HFFc6 (cell line): ENCODE results near the gene ZNF366. TPM values are rescaled to one million over a fixed set of nuclear protein-coding genes. Genes with fewer than 3 reads are reported as not detected.
A peak's percentile ranks its signal among the peaks of the same experiment; 100 is the strongest.

ENCODE experiments used
- DNase-seq: peaks from one replicate; pipeline ENCODE4 v3.0.0-alpha.2; 2018
- H3K27ac Mint-ChIP-seq: 2 replicates; pipeline ENCODE4 v1.8.0; 2020; ENCODE audit warnings: mild to moderate bottlenecking, mixed read lengths
- H3K27me3 Mint-ChIP-seq: 2 replicates; pipeline ENCODE4 v1.8.0; 2021; ENCODE audit warnings: mild to moderate bottlenecking, moderate library complexity, mixed read lengths; ENCODE audit not compliant: insufficient read depth
- H3K36me3 Mint-ChIP-seq: 2 replicates; pipeline ENCODE4 v1.8.0; 2021; ENCODE audit warnings: low read depth, mixed read lengths
- H3K4me1 Mint-ChIP-seq: 2 replicates; pipeline ENCODE4 v1.8.0; 2020; ENCODE audit warnings: low read depth, mixed read lengths
- H3K4me3 Mint-ChIP-seq: 2 replicates; pipeline ENCODE4 v1.8.0; 2020; ENCODE audit warnings: mild to moderate bottlenecking, moderate library complexity, mixed read lengths
- H3K9me3 Mint-ChIP-seq: 2 replicates; pipeline ENCODE4 v1.8.0; 2020; ENCODE audit warnings: mild to moderate bottlenecking, mixed read lengths
- long read RNA-seq: library from polyadenylated mRNA; unstranded; transcript quantifications from one replicate; pipeline ENCODE4 v2.0.0, GENCODE V29; 2019
- total RNA-seq, 6 experiments: library from RNA; stranded (reverse); fragmentation: NEBNext Ultra II Directional; extraction: Animal tissue kit (Norgen Biotek cat#: 25700); gene quantifications; 2 replicates in 1 of 6; 3 replicates in 5 of 6; pipeline ENCODE4 v1.2.3, GENCODE V29; 2021
- TF ChIP-seq, protein P1 (sequence below): fragments of 200-600 bp; sonication (generic); IDR thresholded peaks from 2 replicates; pipeline ENCODE4 v1.5.0; 2021; ENCODE audit warnings: antibody characterized with exemption, mild to moderate bottlenecking

The ZNF366 gene, protein sequence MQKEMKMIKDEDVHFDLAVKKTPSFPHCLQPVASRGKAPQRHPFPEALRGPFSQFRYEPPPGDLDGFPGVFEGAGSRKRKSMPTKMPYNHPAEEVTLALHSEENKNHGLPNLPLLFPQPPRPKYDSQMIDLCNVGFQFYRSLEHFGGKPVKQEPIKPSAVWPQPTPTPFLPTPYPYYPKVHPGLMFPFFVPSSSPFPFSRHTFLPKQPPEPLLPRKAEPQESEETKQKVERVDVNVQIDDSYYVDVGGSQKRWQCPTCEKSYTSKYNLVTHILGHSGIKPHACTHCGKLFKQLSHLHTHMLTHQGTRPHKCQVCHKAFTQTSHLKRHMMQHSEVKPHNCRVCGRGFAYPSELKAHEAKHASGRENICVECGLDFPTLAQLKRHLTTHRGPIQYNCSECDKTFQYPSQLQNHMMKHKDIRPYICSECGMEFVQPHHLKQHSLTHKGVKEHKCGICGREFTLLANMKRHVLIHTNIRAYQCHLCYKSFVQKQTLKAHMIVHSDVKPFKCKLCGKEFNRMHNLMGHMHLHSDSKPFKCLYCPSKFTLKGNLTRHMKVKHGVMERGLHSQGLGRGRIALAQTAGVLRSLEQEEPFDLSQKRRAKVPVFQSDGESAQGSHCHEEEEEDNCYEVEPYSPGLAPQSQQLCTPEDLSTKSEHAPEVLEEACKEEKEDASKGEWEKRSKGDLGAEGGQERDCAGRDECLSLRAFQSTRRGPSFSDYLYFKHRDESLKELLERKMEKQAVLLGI
- not detected for total RNA-seq
- long read RNA-seq, result 0 reads

DNA sequence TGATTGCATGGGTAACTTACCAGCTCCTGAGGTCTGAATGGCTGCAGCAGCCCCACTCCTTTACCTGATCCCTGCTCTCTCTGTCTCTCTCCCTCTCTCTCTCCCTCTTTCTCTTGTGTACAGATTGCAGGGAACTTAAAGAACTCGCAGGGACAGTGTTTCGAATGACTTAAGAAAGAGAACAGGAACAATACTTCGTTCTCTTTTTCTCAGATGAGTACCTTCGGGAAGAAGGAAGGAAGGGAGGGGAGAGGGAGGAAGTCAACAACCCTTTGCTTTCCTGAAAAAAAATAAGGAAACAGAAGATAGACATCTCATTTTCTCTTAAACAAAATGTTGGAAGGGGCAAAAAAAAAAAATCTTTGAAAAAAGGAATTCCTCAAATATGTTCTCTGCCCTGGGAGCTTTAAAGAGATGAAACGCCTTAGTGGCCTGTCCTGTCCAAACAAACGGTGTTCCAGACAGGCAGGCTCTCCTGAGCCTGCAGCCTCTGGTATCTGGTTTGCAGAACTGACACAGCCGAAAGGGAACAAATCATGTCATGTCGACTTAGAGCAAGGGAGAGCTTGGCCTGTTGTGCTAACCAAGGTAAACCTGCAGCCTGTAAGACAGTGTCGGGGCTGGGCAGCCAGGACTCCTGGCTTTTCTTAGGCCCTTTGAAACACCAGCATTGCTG, at the start of gene ZNF366:
Gene ZNF366 (minus strand): TSS at position 180 of the 676 bp plus-strand sequence. CDS start 45,914 bp downstream, outside the sequence.
- peak within 1 kb of the TSS; percentile 37; the same call in 1 of the 2 replicates for H3K27ac Mint-ChIP-seq
- no peaks in the 10 kb centered on the region for H3K36me3 Mint-ChIP-seq
- no peaks in the 10 kb centered on the region for H3K9me3 Mint-ChIP-seq
- peaks cover 88% of the 10 kb centered on the region for H3K4me1 Mint-ChIP-seq
- TF ChIP-seq, protein P1, sequence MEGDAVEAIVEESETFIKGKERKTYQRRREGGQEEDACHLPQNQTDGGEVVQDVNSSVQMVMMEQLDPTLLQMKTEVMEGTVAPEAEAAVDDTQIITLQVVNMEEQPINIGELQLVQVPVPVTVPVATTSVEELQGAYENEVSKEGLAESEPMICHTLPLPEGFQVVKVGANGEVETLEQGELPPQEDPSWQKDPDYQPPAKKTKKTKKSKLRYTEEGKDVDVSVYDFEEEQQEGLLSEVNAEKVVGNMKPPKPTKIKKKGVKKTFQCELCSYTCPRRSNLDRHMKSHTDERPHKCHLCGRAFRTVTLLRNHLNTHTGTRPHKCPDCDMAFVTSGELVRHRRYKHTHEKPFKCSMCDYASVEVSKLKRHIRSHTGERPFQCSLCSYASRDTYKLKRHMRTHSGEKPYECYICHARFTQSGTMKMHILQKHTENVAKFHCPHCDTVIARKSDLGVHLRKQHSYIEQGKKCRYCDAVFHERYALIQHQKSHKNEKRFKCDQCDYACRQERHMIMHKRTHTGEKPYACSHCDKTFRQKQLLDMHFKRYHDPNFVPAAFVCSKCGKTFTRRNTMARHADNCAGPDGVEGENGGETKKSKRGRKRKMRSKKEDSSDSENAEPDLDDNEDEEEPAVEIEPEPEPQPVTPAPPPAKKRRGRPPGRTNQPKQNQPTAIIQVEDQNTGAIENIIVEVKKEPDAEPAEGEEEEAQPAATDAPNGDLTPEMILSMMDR, result no peak
- H3K27me3 Mint-ChIP-seq, result peaks cover 3% of the 10 kb centered on the region; the same call in 1 of the 2 replicates
- no peak for DNase-seq
- H3K4me3 Mint-ChIP-seq, result peak within 1 kb of the TSS; percentile 18; the same call in 1 of the 2 replicates

- Mint-ChIP-seq H3K36me3 (no peaks in the 10 kb centered on the region; the same call in 1 of the 2 replicates), H3K9me3 (no peaks in the 10 kb centered on the region), H3K27me3 (peaks cover 2% of the 10 kb centered on the region), H3K4me1 (peaks cover 47% of the 10 kb centered on the region), H3K4me3 (peak overlapping the region; percentile 83), H3K27ac (peak overlapping the region; percentile 92)
- peak; percentile 45 for DNase-seq
- TF ChIP-seq, protein P1, result peak; percentile 26; the same call in 1 of the 2 replicates
These were observed 49.3 kb upstream of the ZNF366 start for GRCh38 chr5:72556351-72557166.

GRCh38 chr5:72555871-72556270, 48.7 kb upstream of the ZNF366 start:
- H3K4me3 Mint-ChIP-seq, result peak overlapping the region; percentile 83
- no peaks in the 10 kb centered on the region for H3K9me3 Mint-ChIP-seq
- DNase-seq, result no peak
- TF ChIP-seq, protein P1, result no peak
- H3K27ac Mint-ChIP-seq, result peak overlapping the region; percentile 92
- no peaks in the 10 kb centered on the region; the same call in 1 of the 2 replicates for H3K36me3 Mint-ChIP-seq
- H3K4me1 Mint-ChIP-seq, result peaks cover 48% of the 10 kb centered on the region
- H3K27me3 Mint-ChIP-seq, result peaks cover 2% of the 10 kb centered on the region

- H3K4me3 Mint-ChIP-seq, result no peak overlapping the region
- H3K27me3 Mint-ChIP-seq, result peaks cover 2% of the 10 kb centered on the region
- peaks cover 48% of the 10 kb centered on the region for H3K4me1 Mint-ChIP-seq
- no peaks in the 10 kb centered on the region for H3K9me3 Mint-ChIP-seq
- TF ChIP-seq, protein P1, result no peak
- no peaks in the 10 kb centered on the region; the same call in 1 of the 2 replicates for H3K36me3 Mint-ChIP-seq
- H3K27ac Mint-ChIP-seq, result no peak overlapping the region
- DNase-seq, result no peak
These were observed 47.7 kb upstream of the ZNF366 start for GRCh38 chr5:72554897-72555296.
